Esophagus (tissue), 2 donors: ENCODE measurements around the gene RHOBTB3. TPM values are rescaled to one million over a fixed set of nuclear protein-coding genes. Genes with fewer than 3 reads are reported as not detected.
A peak's percentile ranks its signal among the peaks of the same experiment; 100 is the strongest.

Source experiments
- H3K27ac ChIP-seq, 2 donors: one replicate each; pipeline ENCODE4 v1.5.1; 2013; ENCODE audit warnings: low read depth in 2 of 2, mild to moderate bottlenecking in 2 of 2, inconsistent platforms in 1 of 2, low read length in 1 of 2, moderate library complexity in 1 of 2
- H3K27me3 ChIP-seq, 2 donors: one replicate each; pipeline ENCODE4 v1.6.1; 2013; ENCODE audit warnings: low read length in 2 of 2, control low read depth in 1 of 2, mild to moderate bottlenecking in 1 of 2; ENCODE audit not compliant: insufficient read depth in 2 of 2, control insufficient read depth in 1 of 2
- H3K36me3 ChIP-seq, 2 donors: one replicate each; pipeline ENCODE4 v1.6.1; 2013; ENCODE audit warnings: low read length in 1 of 2; ENCODE audit not compliant: control insufficient read depth in 2 of 2, insufficient read depth in 2 of 2
- H3K4me1 ChIP-seq, 2 donors: one replicate each; pipeline ENCODE4 v1.6.1; 2013; ENCODE audit warnings: low read length in 1 of 2; ENCODE audit not compliant: control insufficient read depth in 2 of 2, insufficient read depth in 2 of 2
- H3K4me3 ChIP-seq, 2 donors: one replicate each; pipeline ENCODE4 v1.5.1; 2013; ENCODE audit warnings: low read length in 2 of 2, mild to moderate bottlenecking in 2 of 2, low read depth in 1 of 2, moderate library complexity in 1 of 2
- H3K9me3 ChIP-seq, 2 donors: one replicate each; pipeline ENCODE4 v1.6.1; 2013; ENCODE audit warnings: mild to moderate bottlenecking in 2 of 2, low read depth in 1 of 2, low read length in 1 of 2, moderate library complexity in 1 of 2; ENCODE audit not compliant: control insufficient read depth in 2 of 2, insufficient read depth in 1 of 2
- WGBS, 2 donors: extraction: QIAGEN DNeasy Blood & Tissue Kit; methylation state at CpG; one replicate each; pipeline ENCODE4 v1.1.7; 2013; 5-methylcytosine and 5-hydroxymethylcytosine counted together
- polyA plus RNA-seq, 2 donors: library from polyadenylated mRNA; stranded (reverse); fragments of 200-250 nt; gene quantifications; one replicate each; pipeline ENCODE4 v1.2.3, GENCODE V29; 2013
- donor health status: healthy with polysubstance abuse.
- donor health status: Bipolar disorder and iron deficiency.

RHOBTB3 gene
- polyA plus RNA-seq, 2 donors, result 3.5 to 3.8 TPM

DNA sequence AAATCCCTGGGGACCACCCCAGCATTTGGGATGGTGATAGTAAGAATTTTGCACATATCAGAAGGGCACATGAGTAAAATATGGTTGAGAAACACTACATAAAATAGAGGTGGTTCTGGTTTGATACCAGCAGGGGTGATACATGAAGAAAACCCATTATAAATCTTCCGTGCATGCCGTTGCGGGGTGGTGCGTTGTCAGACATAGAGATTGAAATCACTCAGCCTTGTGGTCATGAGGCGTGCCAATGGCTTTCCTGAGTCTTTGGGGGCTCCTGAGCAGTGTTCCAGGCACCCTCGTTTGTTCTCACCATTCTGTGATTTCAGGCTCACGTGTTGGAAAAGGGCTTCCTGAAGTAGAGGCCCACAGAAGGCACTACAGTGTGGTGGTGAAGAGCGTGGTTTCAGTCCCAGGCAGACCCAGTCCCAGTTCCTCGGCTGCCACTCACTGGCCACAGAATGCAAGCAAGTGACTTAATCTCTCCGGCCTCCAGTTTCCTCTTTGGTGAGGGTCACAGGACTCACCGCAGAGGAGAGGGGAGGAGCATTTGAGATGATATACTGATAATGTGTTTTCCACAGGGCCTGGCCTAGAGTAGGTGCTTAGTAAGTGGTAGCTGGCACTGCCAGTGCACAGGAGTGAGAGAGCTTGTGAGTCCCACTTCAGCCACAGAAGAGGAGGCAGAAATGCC, 111.9 kb downstream of the RHOBTB3 start:
- 69 to 70% methylated on average over 11 of the region's 11 CpGs for WGBS, 2 donors
- H3K27ac ChIP-seq, result peak overlapping the region in 1 of 2 donors; percentile 1
- no peaks in the 10 kb centered on the region for H3K9me3 ChIP-seq
- no peak overlapping the region for H3K4me3 ChIP-seq
- H3K27me3 ChIP-seq, result no peaks in the 10 kb centered on the region
- H3K36me3 ChIP-seq, result no peaks in the 10 kb centered on the region
- H3K4me1 ChIP-seq, result no peaks in the 10 kb centered on the region

- no peak overlapping the region for H3K27ac ChIP-seq
- no peaks in the 10 kb centered on the region for H3K4me1 ChIP-seq
- WGBS, 2 donors, result 48 to 52% methylated on average over 3 of the region's 3 CpGs
These were observed 112.6 kb downstream of the RHOBTB3 start for GRCh38 chr5:95843733-95844223.

DNA sequence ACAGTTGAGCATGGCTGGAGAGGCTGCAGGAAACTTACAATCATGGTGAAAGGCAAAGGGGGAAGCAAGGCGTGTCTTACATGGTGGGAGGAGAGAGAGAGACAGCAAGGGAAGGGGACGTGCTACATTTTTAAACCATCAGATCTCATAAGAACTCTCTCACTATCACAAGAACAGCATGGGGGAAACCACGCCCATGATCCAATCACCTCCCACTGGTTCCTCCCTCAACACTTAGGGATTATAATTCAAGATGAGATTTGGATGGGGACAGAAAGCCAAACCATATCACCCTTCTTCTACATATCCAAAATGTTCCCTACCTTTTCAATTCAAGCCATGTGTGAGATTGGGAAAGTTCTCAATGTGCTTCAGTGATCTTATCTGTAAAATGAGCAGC, 114.3 kb downstream of the RHOBTB3 start:
- Histone ChIP-seq H3K4me3 (no peak overlapping the region), H3K9me3 (no peaks in the 10 kb centered on the region), H3K27ac (no peak overlapping the region), H3K36me3 (no peaks in the 10 kb centered on the region), H3K27me3 (no peaks in the 10 kb centered on the region), H3K4me1 (no peaks in the 10 kb centered on the region)
- 87 to 91% methylated on average over 3 of the region's 3 CpGs for WGBS, 2 donors

More at GRCh38 chr5:95843733-95844223, 112.6 kb downstream of the RHOBTB3 start:
- H3K9me3 ChIP-seq, result no peaks in the 10 kb centered on the region
- H3K4me3 ChIP-seq, result no peak overlapping the region
- H3K36me3 ChIP-seq, result no peaks in the 10 kb centered on the region
- H3K27me3 ChIP-seq, result no peaks in the 10 kb centered on the region

Other genes starting within 250 kb of the RHOBTB3 start
- gene SKIC3, start 176.4 kb upstream of the RHOBTB3 start, polyA plus RNA-seq, result 10 to 100 TPM; 11.7 to 13.0 TPM
- 1 to 10 TPM; 1.1 to 1.7 TPM for gene ARSK, start 176.2 kb upstream of the RHOBTB3 start, polyA plus RNA-seq
- gene GPR150, start 111.2 kb upstream of the RHOBTB3 start, polyA plus RNA-seq, result under 1 TPM in 1 of 2 donors, not detected in 1; 0.05 TPM
- 1 to 10 TPM; 1.1 to 1.6 TPM for gene RFESD, start 84.6 kb upstream of the RHOBTB3 start, polyA plus RNA-seq
- under 1 TPM in 1 of 2 donors, not detected in 1; 0.06 TPM for gene SPATA9, start 48.3 kb upstream of the RHOBTB3 start, polyA plus RNA-seq
- gene GLRX, start 91.4 kb downstream of the RHOBTB3 start, polyA plus RNA-seq, result 10 to 100 TPM in 1 of 2 donors, 1 to 10 TPM in 1; 5.6 to 11.1 TPM
- gene ELL2, start 230.5 kb downstream of the RHOBTB3 start, polyA plus RNA-seq, result 10 to 100 TPM; 29.1 to 39.6 TPM